Fibroblast of mammary gland (primary cell): ENCODE results near the gene MKNK1.

ENCODE experiments used
- DNase-seq: peaks from one replicate; pipeline ENCODE4 v3.0.0-alpha.2; 2010; ENCODE audit warnings: low read depth
- H3K4me3 ChIP-seq: 2 replicates; pipeline ENCODE4 v1.5.1; 2011; ENCODE audit warnings: low read depth, mild to moderate bottlenecking, low read length, moderate library complexity; ENCODE audit not compliant: control insufficient read depth
- TF ChIP-seq, protein P1 (sequence below): conservative IDR thresholded peaks from 2 replicates; pipeline ENCODE4 v1.5.1; 2011; ENCODE audit warnings: low read depth, low read length, inconsistent platforms; ENCODE audit not compliant: control insufficient read depth, insufficient read depth

Gene MKNK1

DNA sequence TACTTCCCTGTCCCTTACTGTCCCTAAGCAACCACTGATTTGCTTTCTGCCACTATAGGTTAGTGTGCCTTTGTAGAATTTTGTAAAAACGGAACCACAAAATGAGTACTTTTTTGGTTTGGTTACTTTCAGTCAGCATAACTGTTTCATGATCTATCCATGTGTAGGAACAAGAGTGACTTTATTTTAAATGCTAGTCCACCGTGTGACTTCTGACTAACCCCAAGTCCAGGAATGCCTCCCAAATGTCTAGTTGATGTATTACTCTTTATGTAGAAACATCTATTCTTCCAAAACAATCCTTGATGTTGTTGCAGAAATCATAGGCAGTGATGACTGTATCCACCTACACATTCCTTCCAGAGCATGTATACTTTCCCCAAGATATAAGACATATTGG is 42.8 kb upstream of the MKNK1 start:
- TF ChIP-seq, protein P1, sequence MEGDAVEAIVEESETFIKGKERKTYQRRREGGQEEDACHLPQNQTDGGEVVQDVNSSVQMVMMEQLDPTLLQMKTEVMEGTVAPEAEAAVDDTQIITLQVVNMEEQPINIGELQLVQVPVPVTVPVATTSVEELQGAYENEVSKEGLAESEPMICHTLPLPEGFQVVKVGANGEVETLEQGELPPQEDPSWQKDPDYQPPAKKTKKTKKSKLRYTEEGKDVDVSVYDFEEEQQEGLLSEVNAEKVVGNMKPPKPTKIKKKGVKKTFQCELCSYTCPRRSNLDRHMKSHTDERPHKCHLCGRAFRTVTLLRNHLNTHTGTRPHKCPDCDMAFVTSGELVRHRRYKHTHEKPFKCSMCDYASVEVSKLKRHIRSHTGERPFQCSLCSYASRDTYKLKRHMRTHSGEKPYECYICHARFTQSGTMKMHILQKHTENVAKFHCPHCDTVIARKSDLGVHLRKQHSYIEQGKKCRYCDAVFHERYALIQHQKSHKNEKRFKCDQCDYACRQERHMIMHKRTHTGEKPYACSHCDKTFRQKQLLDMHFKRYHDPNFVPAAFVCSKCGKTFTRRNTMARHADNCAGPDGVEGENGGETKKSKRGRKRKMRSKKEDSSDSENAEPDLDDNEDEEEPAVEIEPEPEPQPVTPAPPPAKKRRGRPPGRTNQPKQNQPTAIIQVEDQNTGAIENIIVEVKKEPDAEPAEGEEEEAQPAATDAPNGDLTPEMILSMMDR: no peak
- DNase-seq: peak; percentile 41
- no peak overlapping the region for H3K4me3 ChIP-seq

DNA sequence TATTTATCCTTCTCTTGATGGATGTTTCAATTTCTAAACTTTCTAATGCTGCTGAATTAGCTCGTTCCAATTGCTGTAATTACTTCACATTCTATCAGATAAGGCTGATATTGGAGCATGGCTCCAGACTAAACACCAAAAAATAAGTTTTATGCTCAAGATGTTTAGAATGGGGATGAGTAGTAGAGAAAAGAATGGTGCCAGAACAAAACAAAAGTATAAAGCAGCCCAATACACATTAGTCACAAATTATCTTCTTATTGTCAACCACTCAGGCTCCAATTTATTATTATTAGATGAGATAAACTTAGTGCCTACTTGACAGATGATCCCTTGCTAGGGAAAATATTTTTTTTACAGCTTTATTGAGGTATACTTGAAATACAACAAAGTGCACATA is 42.3 kb upstream of the MKNK1 start:
- no peak for DNase-seq
- TF ChIP-seq, protein P1: no peak
- no peak overlapping the region for H3K4me3 ChIP-seq

DNA sequence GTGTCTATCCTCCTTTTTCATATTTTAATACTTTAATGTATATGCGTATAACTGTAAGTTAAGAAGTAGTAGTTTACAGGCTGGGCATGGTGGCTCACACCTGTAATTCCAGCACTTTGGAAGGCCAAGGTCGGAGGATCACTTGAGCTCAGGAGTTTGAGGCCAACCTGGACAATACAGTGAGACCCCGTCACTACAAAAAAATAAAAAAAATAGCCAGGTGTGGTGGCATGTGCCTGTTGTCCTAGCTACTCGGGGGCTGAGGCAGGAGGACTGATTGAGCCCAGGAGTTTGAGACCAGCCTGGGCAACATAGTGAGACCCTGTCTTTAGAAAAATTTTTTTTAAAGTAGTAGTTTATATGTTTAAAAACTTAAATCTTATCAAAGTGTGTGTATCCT is 41.7 kb upstream of the MKNK1 start:
- H3K4me3 ChIP-seq: no peak overlapping the region
- TF ChIP-seq, protein P1: no peak
- DNase-seq: no peak

DNA sequence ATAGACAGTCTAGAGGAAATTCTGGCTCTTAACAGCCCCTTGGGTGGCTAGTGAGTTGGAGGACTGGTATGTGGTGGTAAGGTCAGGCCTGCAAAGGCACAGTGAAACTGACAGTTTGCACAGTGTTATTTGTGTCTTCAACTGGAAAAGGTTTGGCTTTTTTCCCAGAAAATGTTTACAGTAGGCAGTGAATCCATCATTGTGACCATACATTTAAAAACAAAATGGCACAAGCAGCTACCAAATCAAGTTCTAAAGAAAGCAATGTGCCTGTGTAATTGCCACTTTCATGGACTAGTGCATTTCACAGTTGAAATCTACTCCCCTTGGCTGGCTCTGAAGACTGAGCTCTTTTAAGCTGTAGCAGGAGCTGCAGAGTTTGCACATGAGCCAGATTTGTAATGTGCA is 39.3 kb upstream of the MKNK1 start:
- H3K4me3 ChIP-seq: no peak overlapping the region
- DNase-seq: peak; percentile 86
- TF ChIP-seq, protein P1: no peak

DNA sequence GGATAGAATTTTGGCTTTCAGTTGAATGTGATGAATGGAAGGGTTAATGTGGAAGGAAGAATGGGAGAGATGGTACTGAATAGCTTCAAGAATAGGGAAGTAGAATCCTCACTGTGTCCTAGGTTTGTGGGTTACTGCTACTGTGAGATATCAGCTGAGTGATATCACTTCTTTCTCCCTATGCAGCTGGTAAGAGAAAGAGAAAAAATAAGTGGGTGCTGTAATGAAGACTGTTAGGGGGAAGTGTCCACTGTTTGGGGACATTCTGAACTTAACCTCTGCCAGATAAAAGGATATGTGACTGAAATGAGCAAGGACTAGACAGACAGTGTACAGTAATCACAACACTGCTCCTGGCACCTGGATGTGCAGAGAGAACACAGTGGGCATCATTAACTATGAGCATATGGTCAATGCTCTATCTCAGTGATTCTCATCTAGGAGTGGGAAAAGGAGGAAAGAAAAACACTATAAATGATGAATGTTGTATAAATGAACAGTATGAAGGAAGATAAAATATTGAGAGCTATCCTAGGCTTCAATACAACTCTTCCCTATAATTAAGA is 38.1 kb upstream of the MKNK1 start:
- DNase-seq: no peak
- TF ChIP-seq, protein P1: no peak
- H3K4me3 ChIP-seq: no peak overlapping the region

DNA sequence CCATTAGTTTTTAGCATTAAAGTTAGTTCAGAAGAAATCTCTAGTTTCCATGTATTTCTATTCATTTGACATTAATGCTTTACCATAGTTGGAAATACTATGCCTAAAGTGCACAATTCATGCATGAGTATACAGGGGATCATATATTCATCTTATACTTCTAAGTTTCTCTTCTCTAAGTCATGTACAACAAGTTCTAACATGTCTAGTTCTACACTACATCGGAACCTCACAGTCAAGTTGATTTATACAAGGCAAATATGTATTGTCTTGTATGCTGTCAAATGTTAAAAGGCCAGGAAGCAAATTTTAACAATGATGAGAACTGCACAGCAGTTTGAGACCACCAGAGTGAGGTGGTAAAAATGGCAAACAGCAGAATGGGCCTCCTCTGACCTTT is 35.5 kb upstream of the MKNK1 start:
- no peak for DNase-seq
- TF ChIP-seq, protein P1: no peak
- H3K4me3 ChIP-seq: no peak overlapping the region

DNA sequence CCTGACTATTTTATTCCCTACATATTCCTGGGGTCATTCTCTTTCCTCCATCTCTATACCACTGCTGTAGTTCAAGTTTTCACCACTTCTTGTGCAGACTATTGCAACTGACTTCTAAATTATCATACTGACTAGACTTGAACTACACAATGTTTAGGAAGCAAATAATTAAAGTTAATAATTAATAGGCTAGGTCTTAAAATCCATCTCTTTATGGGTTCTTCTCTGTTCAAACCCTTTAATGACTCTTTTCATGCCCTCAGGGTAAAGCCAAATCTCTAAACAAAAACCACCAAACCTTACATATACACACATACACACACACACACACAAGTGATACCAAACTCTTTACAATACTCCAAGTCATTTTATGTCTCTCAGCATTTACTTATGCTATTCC is 34.9 kb upstream of the MKNK1 start:
- TF ChIP-seq, protein P1: no peak
- no peak for DNase-seq
- no peak overlapping the region for H3K4me3 ChIP-seq
